ENCODE results near the gene SLC16A11.

GRCh38 chr17:7045492-7046126 is 1.7 kb upstream of the SLC16A11 start:
- TF ChIP-seq CTCF (conservative IDR thresholded peaks at IDR 0.05 in 1 of 2, IDR thresholded peaks at IDR 0.05 in 1 of 2; ENCODE audit: low read depth in 1 of 2, low read length in 2 of 2) (peak; percentile 77), EZH2 (IDR thresholded peaks at IDR 0.05; ENCODE audit: low read length, missing control alignments) (no peak)

All from fibroblast of lung (primary cell).